ENCODE results near the gene EVA1C.

DNA sequence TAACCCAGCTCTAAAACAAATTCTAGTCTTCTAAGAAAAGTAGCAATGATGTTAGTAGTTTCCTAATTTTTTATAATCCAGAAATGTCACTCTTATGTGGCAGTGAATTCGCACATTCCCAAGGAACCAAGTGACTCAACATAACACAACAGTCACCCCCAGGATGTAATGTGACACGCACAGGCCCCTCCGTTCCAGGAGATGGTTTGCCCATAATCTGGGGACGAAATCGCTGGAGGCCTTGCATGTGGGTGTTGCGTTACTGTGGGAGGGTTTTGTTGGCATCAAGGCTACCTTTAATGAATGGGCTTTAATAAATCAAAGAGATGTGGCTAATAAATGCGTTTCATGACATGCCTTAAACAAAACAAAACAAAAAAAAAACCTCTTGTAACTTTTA, 50.9 kb downstream of the EVA1C start:
- TF ChIP-seq YY1 (IDR thresholded peaks at IDR 0.05; ENCODE audit: insufficient read depth, insufficient read length) = no peak
- no peak for TF ChIP-seq SUZ12 (IDR thresholded peaks at IDR 0.05; ENCODE audit: extremely low read depth, insufficient read depth, insufficient read length)
